GM04504 (cell line): Measurements from ENCODE around the gene FAS.
"Not testable (repeated sequence)": the region's sequence is repeated elsewhere in the genome, so short reads cannot be mapped to it uniquely, and the experiment has no call there.

Source experiments
- DNase-seq: peaks from one replicate; pipeline ENCODE4 v3.0.0-alpha.2; 2012; ENCODE audit warnings: low read depth

Gene FAS

DNA sequence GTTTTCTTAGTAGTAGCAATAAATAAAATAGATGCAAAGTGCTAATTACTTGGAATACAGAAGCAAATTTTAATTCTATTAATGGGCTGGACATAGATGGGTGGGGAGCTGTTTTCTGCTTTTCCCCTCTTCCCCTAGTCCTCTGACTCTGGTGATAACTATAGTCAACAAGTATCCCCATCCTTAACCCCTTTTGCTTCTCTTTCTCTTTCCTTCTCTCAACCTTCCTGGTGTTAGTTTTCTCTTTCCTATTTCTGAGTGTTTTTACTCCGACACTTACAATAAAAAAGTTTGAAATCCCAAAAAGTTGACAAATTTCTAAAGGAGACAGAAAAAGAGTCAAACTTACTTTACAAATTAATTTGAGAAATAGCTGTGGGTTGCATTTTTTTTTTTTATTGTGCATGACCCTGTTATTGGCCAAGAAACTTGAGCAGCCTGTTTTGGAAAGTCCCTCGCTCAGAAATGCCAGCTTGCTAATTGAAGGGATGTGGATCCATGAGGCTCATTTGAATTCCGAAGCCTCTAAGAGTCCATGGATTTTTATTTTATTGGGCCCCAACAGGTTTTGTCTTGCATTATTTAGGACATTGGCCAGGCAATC is 2.4 kb downstream of the FAS start:
- no peak for DNase-seq

DNA sequence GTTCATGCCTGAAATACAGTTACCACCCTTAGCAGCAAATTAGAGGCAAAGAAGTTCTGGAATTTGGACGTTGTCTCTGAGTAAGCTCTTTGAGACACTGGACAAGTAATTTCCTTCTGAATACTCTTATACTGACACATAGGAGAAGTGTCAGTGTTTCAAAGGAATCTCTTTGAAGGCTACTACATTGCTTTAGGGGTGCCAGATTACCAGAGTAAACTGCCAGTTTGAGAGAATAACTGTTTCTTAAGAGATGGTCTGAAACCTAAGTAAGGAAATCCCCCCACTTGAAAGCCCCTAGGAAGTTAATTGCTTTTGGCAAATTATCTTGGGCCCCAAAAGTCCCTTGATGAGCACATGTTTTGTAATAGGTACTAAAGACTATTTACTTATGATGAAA is 3.4 kb downstream of the FAS start:
- no peak for DNase-seq

DNA sequence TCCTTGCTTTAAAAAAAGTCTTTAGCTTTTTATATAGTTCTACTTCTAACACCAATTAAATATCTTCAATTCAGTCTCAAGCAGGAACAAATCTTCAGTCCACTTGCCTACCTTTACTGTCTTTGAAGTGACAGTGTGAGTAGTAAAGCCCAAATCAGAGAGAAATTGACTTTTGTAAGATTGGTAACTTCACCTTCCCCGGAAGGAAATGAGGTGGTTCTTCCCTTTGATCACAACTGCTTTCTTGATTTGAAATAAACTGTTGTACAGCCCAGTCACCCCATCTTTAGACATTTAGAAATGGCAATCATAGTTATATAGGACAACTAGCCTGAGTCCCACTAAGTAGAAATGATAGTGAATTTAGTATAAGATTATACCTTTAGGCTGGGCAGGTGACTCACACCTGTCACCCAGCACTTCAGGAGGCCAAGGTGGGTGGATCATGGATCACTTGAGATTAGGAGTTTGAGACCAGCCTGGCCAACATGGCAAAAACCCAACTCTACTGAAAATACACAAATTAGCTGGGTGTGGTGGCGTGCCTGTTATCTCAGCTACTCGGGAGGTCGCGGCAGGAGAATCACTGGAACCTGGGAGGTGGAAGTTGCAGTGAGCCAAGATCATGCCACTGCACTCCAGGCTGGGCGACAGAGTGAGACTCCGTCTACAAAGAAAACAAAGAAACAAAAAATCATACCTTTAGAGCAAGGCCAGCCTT is 4.7 kb downstream of the FAS start:
- no peak for DNase-seq

DNA sequence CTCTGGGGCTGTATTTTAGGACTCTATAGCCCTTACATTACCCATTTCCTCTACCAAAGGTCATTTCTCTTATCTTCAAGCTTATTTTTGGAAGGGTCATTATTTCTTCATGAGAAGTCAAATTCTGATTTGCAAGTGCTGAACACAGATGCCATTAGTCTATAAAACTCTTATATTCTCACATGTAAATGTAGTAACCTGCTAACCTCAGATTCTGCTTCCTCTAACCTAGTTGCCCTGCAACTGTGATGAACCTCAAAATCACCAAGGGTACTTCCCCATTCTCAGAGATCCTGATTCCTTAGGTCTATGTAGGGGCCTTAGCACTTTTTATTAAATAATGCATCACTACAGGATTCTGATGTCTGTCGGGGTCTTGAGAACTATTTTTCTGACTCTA is 6.3 kb downstream of the FAS start:
- no peak for DNase-seq

DNA sequence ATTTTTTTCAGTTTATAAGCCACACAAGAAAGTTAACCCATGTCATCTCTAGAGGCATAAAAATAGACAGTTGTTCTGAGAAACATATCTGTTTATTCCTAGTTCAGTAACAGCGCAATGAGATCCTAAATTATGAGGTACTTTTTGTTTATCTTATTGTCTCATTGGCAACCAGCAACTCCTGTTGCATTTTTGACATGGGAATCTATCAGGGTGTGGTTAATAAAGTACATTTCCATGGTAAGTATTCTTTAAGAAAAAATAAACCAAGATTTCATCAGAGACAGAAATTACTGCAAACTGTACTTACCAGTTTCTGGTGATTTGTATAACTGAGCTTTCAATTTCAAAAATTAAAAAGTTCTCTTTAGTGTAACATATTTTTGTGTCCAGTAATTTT is 9.0 kb downstream of the FAS start:
- no peak for DNase-seq

DNA sequence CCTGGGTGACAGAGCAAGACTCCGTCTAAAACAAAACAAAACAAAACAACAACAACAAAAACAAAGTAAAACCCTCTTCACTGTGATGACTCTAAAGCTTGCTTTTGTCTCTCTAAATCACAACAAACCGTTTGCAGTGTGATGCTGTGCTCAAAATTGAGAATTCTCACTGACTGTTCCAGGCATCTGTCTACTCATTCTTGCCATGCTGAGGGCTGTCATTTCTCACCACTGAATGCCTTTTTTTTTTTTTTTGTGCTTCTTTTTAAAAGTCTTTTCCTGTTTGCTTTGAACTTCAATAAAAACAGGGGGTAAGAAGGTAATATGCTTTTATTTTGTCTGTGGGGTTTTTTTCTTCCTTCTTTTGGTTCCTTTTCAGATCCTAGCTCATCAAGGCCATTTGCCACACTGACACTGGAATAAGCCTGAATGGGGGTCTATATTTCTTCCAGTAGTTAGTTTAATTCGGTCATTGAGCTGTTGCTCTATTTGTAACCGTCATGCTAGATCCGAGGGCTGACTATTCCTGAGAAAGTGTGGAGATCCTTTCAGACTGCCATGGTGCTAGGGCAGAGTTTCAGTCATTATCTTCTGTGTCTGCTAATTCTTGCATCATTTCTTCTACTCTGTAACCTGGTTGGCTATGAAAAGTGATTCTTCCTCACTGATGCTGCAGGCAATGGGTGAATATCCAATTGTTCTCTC is 10.6 kb downstream of the FAS start:
- DNase-seq = no peak

DNA sequence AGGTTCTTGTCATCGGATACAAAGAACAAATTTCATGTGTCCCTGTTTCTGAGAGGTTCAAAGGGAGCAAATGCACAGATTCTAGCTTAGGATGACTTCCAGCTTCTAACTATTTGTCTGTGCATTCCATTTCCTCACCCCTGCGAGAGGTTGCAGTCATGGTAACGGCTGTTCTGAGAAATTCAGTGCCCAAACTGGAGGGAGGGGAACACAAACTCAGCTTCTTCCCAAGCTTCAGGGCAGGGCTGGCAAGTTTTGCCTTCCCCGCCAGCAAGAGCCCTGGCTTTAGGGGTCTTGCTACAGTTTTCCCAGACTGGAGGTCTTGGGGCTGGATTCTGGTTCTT is 11.1 kb downstream of the FAS start:
- DNase-seq = no peak

DNA sequence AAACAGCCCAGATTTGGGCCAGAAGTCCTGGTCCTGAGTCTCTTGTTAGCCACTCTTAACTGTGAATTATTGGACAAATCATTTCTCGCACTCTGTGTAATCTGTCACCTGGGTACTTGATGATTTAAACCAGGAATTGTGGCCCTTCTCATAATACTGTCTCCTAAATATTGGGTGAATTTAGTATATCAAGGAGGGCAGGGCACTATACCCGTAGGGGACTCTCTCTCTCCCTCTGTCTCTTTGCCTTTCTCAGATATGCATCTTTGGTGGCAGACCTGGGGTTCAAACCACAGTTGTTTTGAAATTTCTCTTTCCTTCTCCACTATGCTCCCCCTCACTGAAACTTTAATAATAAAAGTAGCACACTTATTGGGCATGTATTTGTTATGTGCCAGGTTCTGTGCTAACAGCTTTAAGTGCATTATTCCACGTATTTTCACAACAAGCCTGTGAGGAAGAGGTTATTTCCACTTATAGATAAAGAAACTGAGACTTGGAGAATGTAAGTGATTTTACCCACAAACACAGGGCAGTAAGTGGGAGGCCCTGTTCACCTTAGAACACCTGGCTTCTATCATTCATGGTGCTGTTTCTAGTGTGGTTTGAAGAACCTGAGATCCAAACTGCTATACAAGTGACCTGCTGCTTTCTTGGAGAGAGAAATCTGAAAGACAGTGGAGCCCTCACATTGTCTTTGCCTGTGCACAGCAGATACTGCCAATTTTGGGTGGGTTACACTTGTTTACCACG is 11.8 kb downstream of the FAS start:
- no peak for DNase-seq

DNA sequence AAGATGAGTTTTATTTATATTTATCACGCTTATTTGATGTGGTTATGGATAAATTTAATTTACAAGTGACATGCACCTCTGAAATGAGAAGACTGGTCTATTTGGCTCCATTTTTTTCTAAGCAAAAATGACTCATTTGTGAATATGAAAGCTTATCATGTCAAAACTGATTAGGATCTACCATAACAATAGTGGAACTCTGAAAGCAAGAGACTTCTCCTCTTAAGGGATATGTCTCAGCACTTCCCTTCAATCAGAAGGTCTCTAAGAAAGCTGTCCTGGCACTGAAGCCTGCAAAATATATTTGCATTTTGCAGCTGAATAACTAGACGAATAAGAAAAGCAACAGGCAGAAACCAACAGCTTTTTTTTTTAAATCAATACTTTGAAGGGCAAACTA is 12.7 kb downstream of the FAS start:
- no peak for DNase-seq

DNA sequence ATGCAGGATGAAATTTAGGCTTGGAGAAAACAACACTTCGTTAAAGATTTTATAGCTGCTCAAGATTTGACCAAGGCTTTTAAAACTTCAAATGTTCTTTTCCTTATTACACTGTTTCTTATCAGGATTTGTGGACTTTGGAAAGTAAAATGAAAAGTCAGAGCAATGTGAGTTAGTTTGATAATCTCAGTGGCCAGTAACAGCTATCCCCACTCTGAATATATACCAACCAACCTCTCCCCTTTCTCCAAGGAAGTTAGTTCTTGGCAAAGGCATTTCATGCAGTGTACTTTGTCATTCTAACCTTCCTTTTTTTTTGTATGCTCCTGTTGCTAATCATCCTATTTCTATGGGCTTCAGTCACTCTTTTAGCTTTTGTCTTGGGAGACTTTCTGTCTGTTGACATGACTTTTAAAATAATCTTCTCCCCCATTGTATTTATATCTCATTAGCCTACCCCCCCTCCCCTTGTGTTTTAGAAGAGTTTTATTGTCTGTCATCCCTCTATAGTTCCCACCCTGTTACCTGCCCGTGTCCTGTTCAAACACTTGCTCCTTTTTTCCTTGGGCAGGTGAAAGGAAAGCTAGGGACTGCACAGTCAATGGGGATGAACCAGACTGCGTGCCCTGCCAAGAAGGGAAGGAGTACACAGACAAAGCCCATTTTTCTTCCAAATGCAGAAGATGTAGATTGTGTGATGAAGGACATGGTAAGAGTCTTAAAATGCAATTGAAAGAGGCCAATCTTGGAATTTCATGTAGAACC is 16.7 kb downstream of the FAS start:
- DNase-seq = no peak

DNA sequence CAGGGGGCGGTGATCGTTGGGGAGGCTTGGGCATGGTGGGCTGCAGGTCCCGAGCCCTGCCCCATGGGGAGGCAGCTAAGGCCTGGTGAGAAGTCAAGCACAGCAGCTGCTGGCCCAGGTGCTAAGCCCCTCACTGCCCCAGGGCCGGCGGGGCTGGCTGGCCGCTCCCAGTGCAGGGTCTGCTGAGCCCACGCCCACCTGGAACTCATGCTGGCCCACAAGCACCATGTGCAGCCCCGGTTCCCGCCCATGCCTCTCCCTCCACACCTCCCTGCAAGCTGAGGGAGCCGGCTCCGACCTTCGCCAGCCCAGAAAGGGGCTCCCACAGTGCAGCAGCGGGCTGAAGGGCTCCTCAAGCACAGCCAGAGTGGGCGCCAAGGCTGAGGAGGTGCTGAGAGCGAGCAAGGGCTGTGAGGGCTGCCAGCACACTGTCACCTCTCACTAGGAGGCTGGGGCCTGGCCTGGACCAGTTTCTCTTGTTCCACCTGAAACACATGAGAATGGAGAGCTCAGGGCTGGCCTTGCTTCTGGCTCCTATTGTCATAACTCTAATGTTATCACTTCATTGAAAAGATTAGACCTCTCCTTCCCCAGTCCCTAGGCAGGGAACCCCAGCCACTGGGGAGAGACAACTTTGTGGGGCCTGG is 28.2 kb downstream of the FAS start:
- DNase-seq = not testable (repeated sequence)

DNA sequence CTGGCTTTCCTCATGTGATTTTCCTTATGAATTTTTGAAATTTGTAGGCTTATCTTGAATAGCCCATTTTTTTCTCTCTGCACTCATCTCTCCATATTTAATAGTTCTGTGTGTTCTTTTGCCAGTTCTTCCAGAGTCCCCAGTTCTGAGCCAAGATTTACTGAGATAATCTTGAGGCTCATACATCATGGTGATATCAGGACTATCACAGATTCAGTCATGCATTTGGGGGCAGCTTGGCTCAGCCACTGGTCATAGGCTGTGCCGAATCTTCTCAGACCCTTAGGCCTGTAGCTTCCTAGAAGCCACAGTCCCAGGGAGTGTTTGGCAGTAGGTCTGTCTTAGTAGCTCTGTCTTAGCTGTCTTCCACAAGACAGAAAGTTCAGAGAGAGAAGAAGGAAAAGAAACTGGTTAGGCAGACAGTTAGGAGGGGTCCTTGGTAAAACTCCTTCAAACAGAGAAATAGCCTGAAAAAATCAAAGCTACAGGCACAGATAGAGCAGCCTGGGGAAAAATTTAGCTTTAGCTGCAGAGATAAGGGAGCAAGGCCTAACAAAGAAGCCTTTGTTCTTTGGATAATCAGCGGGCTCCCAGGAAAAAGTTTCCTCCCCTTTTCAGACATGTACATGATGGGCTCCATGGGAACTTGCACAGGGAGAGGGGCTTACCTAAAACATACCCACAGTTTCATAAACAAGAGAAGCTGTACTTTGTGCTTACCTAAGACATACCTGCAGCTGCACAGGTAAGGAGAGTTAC is 29.1 kb downstream of the FAS start:
- DNase-seq = no peak

DNA sequence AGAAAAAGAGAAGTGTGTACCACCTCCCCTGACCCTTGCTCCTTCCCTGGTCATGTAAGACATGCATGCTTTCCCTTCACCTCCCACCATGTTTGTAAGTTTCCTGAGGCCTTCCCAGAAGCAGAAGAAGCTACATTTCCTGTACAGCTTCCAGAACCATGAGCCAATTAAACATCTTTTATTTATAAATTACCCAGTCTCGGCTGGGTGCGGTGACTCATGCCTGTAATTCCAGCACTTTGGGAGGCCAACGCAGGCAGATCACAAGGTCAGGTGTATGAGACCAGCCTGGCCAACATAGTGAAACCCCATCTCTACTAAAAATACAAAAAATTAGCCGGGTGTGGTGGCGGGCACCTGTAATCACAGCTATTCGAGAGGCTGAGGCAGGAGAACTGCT is 30.9 kb downstream of the FAS start:
- DNase-seq = not testable (repeated sequence)

DNA sequence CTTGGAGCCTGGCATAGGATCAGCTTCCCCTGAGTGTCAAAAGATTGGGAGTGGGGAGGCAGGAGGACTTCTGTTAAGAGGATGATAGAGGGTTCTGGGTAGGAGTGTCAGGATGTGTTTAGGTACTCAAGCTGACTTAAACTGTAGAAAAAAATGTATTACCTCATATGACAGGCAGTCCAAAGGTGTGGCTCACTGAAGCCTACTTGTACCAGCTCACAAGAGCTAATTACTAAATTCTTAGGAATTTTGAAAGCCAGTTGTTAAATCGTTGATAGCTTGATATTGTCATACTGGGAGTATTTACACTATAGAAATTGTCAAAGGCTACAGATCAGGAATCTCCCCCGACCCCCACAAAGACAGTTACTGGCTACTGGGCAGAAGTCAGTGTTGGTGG is 32.1 kb downstream of the FAS start:
- DNase-seq = no peak

DNA sequence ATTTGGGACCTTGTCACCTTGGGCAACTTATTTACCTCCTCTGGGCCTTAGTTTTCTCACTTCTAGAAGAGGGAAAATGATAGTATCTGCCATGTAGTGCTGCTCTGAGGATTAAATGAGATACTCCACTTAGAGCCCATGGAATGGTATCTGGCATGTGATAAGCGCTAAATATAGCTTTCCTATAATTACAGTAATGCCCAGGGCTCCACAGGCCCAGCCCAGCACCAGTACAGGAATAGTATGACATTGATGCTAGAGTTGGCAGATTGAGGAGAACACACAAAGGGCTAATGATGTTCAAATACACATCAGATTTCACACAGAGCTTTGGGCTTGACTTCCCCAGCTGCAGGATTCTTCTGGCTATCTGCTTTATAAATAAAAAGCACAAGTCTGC is 34.9 kb downstream of the FAS start:
- no peak for DNase-seq

DNA sequence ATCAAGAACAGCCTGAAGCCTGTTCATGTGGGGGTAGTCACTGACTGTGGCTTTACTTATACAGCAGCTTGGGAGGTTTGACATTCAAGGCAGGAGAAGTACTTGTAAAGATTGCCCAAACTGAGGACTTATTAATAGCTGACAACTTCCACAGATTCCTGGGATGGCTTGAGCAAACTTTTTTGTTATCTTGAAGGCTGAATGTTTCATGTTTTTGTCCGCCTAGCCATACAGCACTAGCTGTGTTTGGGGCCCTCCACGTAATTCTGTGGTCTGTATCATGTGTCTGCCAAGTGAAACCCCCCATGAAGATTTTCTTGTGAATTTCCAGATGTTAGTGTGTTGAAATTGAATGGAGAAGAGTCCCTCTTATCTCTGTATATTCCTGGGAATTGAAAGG is 38.6 kb downstream of the FAS start:
- DNase-seq = no peak

DNA sequence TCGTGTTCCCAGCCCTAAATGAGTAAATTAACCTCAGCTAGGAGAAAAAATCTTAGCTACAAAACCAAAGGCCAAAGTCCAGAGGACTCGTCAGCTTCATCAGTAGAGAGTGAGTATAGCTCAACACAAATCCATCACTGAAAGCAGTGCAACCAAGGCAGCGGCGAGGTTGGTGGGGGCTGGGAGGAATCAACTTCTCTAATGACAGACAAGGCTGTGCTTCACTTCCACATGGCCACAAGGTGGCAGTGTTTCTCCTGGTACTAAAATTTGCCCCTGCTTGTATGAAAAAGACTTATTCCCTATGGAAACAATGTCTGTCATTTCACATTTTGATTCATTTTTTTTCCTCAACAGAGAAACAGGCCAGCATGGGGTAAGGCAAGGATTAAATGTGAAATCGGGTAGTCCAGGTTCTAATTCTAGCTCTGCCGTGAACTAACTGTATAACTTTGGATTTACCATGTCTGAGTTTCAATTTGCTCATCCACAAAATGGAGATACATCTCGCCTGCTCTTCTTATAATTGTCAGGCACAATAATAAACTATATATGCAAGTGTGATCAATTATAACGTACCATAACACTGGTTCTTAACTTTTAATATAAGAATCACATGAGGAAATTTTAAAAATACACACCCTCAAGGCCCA is 39.3 kb downstream of the FAS start:
- DNase-seq = peak; percentile 66

DNA sequence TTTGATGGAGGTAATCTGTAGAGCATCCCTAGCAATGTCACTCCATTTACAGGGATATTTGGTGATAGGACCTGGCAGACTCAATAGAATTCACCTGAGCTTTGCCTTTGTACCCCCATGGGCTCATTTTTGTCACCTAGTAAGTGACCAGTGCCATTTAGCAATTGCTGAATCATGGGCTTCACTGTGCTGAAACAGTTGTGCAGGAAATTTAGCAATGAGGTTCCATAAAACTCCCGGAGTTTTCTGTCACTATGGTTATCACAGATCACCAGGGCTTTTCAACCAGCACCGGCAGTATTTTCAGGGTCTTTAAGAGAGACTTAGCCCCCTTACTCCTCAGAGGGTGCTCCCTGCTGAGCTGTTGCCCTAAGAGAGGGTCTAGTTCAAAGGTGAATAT is 40.2 kb downstream of the FAS start:
- DNase-seq = no peak

DNA sequence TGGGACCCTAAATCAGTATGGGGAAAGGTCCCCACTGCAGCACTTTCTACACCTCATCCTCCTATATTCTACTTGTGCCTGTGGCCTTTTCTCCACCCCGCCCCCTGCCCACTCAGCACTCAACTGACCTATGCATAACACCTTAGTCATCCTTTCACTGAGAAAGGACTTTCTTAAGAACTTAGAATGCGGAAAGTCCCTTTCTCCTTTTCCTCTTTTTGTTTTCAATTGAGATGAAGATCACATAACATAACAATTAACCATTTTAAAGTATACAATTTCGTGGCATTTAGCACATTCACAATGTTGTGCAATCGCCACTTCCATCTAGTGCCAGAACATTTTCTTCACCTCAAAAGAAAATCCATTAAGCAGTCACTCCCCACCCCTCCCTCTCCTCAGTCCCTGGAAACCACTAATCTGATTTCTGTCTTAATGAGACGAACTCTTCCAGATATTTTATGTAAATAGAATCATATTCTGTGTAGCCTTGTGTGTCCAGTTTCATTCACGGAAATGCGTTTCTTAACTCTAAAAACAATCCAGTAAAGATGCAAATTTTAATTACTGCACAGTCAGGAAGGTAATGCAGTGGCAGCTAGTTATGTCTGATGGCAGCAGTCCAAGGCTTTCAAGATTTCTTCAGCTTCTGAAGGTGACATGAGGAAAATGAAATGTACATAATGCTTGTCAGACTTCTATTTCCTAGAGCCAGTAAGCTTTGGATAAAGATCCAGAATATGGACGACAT is 41.7 kb downstream of the FAS start:
- peak; percentile 37 for DNase-seq

DNA sequence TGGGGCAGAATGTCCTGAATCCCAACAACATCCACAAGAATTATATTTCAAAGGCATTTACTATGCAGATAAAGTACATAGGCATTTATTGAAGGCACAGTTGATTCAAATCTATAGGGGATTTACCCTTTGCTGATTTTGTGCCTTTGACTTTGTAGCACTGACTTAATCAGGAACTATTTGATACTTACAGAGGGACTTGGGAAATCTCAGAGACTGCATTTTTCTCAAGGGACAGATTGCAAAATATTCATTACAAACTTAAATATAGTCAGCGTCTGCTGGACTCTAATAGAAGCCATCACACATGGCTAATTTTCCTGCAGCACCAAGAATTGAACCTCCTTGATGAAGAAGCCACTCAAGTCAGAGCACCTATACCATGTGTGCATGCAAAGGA is 44.9 kb downstream of the FAS start:
- no peak for DNase-seq
